ENCODE data around the gene MRAS.

DNA sequence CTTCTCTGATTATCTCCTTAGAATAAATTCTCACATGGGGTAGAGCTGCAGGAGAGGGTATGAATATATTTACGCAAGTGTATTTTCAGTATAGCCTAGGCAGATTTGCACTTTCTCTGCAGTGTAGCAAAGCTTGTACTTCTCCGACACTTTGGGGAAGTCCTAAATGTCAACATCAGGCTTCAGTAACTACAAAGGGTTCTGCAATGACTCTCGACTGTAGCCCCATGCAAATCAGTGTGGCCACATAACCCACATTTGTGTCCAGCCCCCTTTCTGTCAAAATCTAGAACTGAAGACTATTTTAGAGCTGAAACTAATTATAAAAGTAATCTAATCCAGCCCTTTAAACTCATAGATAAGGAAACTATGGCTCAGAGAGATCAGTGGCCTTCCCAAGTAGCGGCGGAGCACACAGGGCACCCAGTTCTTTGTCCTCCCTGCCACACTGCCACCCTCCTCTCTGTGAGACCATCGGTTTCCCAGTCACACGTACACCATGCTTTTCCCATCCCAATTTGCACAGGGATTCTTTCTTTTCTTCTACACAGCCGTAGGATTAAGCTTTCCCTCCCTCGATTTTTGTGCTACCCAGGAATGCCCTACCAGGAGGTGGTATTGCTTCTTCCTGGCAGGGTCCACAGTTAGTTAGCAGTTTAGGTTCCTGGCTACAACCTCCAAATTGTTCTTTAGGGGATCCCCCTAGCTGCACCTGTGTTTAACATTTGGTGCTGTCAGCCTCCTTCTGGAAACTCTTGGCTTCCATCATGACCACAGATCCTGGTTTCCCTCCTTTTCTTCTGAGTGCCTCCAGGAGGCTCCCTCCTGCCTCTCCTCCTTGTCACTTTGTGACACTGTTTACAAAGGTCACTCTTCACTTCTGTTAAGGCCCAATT, 22.9 kb downstream of the MRAS start:
- TF ChIP-seq, protein P1, sequence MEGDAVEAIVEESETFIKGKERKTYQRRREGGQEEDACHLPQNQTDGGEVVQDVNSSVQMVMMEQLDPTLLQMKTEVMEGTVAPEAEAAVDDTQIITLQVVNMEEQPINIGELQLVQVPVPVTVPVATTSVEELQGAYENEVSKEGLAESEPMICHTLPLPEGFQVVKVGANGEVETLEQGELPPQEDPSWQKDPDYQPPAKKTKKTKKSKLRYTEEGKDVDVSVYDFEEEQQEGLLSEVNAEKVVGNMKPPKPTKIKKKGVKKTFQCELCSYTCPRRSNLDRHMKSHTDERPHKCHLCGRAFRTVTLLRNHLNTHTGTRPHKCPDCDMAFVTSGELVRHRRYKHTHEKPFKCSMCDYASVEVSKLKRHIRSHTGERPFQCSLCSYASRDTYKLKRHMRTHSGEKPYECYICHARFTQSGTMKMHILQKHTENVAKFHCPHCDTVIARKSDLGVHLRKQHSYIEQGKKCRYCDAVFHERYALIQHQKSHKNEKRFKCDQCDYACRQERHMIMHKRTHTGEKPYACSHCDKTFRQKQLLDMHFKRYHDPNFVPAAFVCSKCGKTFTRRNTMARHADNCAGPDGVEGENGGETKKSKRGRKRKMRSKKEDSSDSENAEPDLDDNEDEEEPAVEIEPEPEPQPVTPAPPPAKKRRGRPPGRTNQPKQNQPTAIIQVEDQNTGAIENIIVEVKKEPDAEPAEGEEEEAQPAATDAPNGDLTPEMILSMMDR (conservative IDR thresholded peaks at IDR 0.05; ENCODE audit: low read depth, low read length), result no peak
- TF ChIP-seq EZH2 (IDR thresholded peaks at IDR 0.05; ENCODE audit: borderline replicate concordance, low read depth, low read length, poor library complexity, severe bottlenecking), result no peak

Data from A673 (cell line).